NCI-H510A (cell line): Measurements from ENCODE around the gene PRDM7.
"Not testable (repeated sequence)": the region's sequence is repeated elsewhere in the genome, so short reads cannot be mapped to it uniquely, and the experiment has no call there.

Experiments used
- DNase-seq: peaks from one replicate; lab custom pipeline; 2025; lab: John Stamatoyannopoulos, UW

The PRDM7 gene

DNA sequence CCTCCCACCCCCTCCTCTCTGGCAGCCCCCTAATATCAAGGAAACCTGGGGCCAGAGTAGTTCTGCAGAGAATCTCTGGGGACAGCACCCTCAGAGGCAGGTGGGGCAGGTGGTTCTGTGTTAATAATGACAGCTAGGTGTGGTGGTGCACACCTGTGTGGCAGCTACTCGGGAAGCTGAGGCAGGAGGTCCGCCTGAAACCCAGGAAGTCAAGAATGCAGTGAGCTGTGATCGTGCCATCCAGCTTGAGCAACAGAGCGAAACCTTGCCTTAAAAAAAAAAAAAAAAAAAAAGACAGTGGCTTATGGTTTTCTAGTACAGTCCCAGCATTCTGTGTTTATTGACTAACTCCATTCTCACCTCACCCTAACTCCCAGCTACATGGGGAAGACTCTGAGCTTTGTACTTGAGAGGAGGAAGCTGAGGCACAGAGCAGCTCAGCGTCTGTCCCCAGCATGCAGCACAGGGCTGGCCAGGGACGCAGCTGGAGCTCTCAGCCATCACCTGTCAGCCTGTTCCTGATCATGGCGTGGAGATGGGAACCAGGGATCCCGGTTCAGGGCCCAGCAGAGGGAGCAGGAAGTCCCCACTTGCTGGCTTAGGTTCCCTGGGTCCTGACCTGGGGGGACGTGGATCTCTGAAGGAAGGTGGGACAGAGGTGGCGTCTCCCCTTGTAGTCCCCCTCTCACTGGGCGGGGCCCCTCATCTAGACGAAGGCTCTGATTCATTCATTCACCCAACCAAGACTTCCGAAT lies 64.0 kb downstream of the PRDM7 start:
- no peak for DNase-seq

- DNase-seq, result no peak
Observed at GRCh38 chr16:90011908-90012501, 65.1 kb downstream of the PRDM7 start.

DNA sequence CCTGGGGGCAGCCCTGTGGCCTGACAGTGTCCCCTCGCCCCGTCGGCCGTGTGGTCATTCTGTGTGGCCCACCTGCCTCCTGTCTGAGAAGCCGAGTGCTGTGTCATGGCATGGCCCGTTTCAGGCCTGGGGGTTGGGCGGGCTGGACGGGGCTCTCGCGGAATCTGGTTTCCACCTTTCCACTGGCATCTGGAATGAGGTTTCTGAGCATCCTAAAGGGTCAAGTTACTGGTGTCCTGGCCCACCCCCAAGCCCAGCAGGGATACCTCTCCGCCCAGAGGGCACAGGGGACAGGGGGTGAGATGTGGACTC lies 65.7 kb downstream of the PRDM7 start:
- no peak for DNase-seq

DNA sequence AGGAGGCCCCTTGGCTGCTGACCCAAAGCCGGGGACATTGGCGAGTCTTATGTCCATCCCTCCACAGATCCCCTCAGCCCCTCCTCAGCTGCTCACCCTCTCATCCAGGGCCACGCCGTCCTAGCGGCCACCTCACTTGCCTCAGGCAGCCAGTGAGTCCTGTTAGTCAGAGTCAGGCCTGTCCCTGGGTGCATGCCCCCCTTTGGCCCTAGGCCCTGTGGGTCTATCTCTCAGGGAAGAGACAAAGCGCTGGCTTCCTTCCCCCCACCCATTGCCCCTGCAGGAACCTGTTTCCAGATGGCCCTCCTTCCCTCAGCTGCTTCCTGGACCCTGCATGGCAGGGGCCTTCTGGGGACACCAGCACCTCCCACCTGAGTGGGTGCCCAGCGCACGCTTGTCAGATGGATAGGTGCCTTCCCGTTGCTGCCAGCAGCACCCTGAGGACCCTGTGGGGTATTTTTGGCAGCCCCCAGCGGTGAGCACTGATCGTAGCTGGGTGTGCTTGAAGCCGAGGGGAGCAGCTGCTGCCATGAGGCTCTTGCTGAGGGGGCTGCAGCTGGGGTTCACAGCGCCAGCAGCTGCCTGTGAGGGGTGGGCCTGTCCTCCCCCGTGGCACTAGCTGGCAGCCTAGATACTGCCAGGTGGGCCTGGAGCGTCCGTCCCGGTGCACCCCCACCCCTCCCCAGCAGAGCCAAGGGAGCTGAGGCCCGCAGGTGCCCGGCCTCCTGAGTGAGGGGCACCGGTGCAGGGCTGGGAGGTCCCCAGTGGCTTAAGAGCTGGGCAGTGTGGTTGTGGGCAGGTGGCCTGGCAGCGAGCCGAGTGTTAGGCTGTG lies 66.2 kb downstream of the PRDM7 start:
- no peak for DNase-seq

- DNase-seq, result no peak
Observed at GRCh38 chr16:90009172-90009899, 67.8 kb downstream of the PRDM7 start.

- no peak for DNase-seq
Observed at GRCh38 chr16:90008708-90009145, 68.4 kb downstream of the PRDM7 start.

- not testable (repeated sequence) for DNase-seq
Observed at GRCh38 chr16:90007635-90008234, 69.4 kb downstream of the PRDM7 start.

DNA sequence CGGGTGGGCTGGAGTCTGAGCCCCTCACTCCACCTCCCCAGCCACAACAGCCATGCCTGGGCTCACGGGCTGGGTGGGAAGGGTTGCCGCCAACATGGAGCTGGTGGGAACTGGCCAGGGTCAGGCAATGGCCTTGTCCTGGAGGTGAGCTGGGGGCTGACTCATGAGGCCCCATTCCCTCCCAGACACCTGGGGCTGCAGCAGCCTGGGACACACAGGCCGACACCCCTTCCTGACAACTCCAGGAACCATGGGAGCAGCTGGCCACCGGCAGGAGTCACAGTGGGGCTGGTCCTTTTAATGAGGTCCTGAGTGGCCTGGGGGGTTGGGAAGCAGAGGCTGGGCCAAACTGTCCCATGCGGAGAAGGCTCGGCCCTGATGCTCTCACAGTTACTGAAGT lies 70.1 kb downstream of the PRDM7 start:
- DNase-seq, result no peak
